Fibroblast of pulmonary artery (primary cell): ENCODE data around the gene CRB1.

Experiments used
- DNase-seq: peaks from one replicate; pipeline ENCODE4 v3.0.0-alpha.2; 2010; ENCODE audit warnings: low read depth
- H3K4me3 ChIP-seq: replicated peaks from 2 replicates; pipeline ENCODE4 v1.5.1; 2011; ENCODE audit warnings: low read depth, mild to moderate bottlenecking, control low read depth, low read length, moderate library complexity
- CTCF ChIP-seq: IDR thresholded peaks from 2 replicates; pipeline ENCODE4 v1.5.1; 2011; ENCODE audit warnings: mild to moderate bottlenecking, control low read depth, low read length, inconsistent platforms; ENCODE audit errors: missing control alignments

The CRB1 gene

GRCh38 chr1:197268012-197268411 lies at the start of gene CRB1:
Gene CRB1, plus strand, starts transcription at chr1:197268252. Its CDS starts 161 bp downstream, at chr1:197268413.
- no peak for DNase-seq
- TF ChIP-seq CTCF: no peak
- H3K4me3 ChIP-seq: no peak within 1 kb of the TSS

GRCh38 chr1:197218857-197219256 lies 49.2 kb upstream of the CRB1 start:
- H3K4me3 ChIP-seq: no peak overlapping the region
- no peak for DNase-seq
- no peak for TF ChIP-seq CTCF

- no peak overlapping the region for H3K4me3 ChIP-seq
- TF ChIP-seq CTCF: no peak
- peak; percentile 4 for DNase-seq
Observed at GRCh38 chr1:197222025-197222685, 45.9 kb upstream of the CRB1 start.

- TF ChIP-seq CTCF: no peak
- DNase-seq: no peak
- H3K4me3 ChIP-seq: no peak overlapping the region
Observed at GRCh38 chr1:197222780-197223179, 45.3 kb upstream of the CRB1 start.

GRCh38 chr1:197224160-197224559 lies 43.9 kb upstream of the CRB1 start:
- no peak overlapping the region for H3K4me3 ChIP-seq
- TF ChIP-seq CTCF: peak; percentile 26
- DNase-seq: peak; percentile 23

- no peak overlapping the region for H3K4me3 ChIP-seq
- TF ChIP-seq CTCF: no peak
- no peak for DNase-seq
Observed at GRCh38 chr1:197225611-197226010, 42.4 kb upstream of the CRB1 start.

GRCh38 chr1:197234581-197234980 lies 33.5 kb upstream of the CRB1 start:
- no peak for DNase-seq
- no peak for TF ChIP-seq CTCF

More at GRCh38 chr1:197234581-197234980, 33.5 kb upstream of the CRB1 start:
- H3K4me3 ChIP-seq: no peak overlapping the region
